Left ventricle myocardium inferior (tissue), 1 donor: ENCODE data around the gene NCOA1. TPM values are rescaled to one million over a fixed set of nuclear protein-coding genes. Genes with fewer than 3 reads are reported as not detected.

Experiments used
- DNase-seq: peaks from one replicate; pipeline ENCODE4 v3.0.0-alpha.2; 2020
- H3K27ac ChIP-seq: fragments of 200-600 bp; replicated peaks from 2 replicates; pipeline ENCODE4 v1.8.0; 2021
- H3K27me3 ChIP-seq: fragments of 200-600 bp; 2 replicates; pipeline ENCODE4 v1.8.0; 2021; ENCODE audit warnings: low read depth
- H3K36me3 ChIP-seq: fragments of 200-600 bp; 2 replicates; pipeline ENCODE4 v1.8.0; 2021
- H3K4me1 ChIP-seq: fragments of 200-600 bp; 2 replicates; pipeline ENCODE4 v1.8.0; 2021
- H3K4me3 ChIP-seq: fragments of 200-600 bp; 2 replicates; pipeline ENCODE4 v1.8.0; 2021; ENCODE audit warnings: mild to moderate bottlenecking, moderate library complexity
- H3K9me3 ChIP-seq: fragments of 200-600 bp; replicated peaks from 2 replicates; pipeline ENCODE4 v1.8.0; 2021
- intact Hi-C: fragments of 100-400 bp; cut with micrococcal nuclease; formaldehyde crosslinking; loops from one replicate; pipeline ENCODE4 v1.11.0; 2022
- total RNA-seq: library from RNA; stranded (reverse); fragmentation: NEBNext Ultra II Directional; extraction: Animal tissue kit (Norgen Biotek cat#: 25700); gene quantifications from one replicate; pipeline ENCODE4 v1.2.1, GENCODE V29; 2021
- TF ChIP-seq, protein P1 (sequence below): fragments of 200-600 bp; IDR thresholded peaks from 2 replicates; pipeline ENCODE4 v1.8.0; 2021; ENCODE audit warnings: antibody characterized with exemption, mild to moderate bottlenecking, borderline replicate concordance
- donor health status: DM: no; HTN: yes; CAD: no; lungs with severe emphysema.

The NCOA1 gene
- total RNA-seq, 1 donor from 2014 or later, result 26.9 TPM

DNA sequence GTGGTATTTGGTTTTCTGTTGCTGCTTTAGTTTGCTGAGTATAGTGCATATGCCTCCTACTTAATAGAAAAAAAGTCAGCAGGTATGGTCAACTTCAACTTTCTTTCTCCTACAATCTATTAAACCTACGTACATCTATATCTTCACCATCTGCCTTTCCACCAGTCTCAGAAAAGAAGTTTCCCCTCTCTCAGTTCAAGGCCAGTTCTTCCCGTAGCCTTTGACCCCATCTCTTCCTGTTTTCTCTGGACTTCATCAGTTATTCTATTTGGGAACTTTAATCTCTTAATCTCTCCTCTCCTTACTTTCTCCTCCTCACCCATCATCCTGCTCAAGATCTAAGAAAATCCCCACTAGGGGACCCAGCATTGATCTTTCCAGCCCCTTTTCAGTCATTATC is 296.5 kb downstream of the NCOA1 start:
- Histone ChIP-seq H3K36me3 (peaks cover 6% of the 10 kb centered on the region), H3K4me1 (peaks cover 10% of the 10 kb centered on the region), H3K27ac (no peak overlapping the region), H3K27me3 (no peaks in the 10 kb centered on the region), H3K4me3 (no peak overlapping the region), H3K9me3 (no peaks in the 10 kb centered on the region)
- TF ChIP-seq, protein P1, sequence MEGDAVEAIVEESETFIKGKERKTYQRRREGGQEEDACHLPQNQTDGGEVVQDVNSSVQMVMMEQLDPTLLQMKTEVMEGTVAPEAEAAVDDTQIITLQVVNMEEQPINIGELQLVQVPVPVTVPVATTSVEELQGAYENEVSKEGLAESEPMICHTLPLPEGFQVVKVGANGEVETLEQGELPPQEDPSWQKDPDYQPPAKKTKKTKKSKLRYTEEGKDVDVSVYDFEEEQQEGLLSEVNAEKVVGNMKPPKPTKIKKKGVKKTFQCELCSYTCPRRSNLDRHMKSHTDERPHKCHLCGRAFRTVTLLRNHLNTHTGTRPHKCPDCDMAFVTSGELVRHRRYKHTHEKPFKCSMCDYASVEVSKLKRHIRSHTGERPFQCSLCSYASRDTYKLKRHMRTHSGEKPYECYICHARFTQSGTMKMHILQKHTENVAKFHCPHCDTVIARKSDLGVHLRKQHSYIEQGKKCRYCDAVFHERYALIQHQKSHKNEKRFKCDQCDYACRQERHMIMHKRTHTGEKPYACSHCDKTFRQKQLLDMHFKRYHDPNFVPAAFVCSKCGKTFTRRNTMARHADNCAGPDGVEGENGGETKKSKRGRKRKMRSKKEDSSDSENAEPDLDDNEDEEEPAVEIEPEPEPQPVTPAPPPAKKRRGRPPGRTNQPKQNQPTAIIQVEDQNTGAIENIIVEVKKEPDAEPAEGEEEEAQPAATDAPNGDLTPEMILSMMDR, result no peak
- DNase-seq, result no peak
- intact Hi-C loops, result no loop called here

DNA sequence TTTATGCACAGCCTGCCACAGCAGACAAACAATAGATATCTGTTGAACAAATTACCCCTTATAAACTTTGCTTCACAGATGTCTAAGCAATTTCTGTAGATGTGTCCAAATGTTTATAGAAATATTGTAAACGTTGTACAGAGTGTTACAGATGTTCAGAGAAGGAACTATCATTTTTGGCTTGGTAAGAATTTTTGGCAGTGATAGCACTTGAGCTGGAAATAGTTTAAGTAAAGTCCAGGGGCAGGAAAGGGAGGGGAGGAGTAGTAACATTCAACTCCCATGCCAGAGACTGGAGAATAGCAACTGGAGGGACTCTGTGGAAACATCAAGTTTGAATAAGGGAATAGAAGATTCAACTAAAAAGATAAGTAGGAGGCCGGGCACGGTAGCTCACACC is 297.8 kb downstream of the NCOA1 start:
- TF ChIP-seq, protein P1, result no peak
- H3K36me3 ChIP-seq, result peaks cover 6% of the 10 kb centered on the region
- DNase-seq, result no peak
- no peak overlapping the region for H3K4me3 ChIP-seq
- peaks cover 18% of the 10 kb centered on the region for H3K4me1 ChIP-seq
- H3K9me3 ChIP-seq, result no peaks in the 10 kb centered on the region
- H3K27ac ChIP-seq, result no peak overlapping the region
- intact Hi-C loops, result no loop called here
- no peaks in the 10 kb centered on the region for H3K27me3 ChIP-seq

DNA sequence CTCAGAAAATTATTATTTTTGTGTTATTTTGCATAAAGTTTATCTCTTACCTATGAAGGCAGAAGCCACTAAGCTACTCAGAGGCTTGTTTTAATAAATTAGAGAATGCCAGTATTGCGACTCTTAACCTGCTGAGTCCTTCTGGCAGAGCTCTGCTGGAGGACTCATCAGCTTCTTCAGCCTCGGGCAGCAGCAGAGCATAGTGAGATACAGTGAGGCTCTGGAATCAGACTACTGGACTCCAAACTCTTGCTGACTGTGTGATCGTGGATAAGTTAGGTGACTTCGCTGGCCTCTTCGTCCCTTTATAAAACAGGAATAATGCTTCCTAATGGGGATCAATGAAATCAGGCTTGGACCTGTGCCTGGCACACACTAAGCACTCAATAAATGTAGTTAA is 300.4 kb downstream of the NCOA1 start:
- no peak overlapping the region for H3K4me3 ChIP-seq
- no peak overlapping the region for H3K27ac ChIP-seq
- H3K9me3 ChIP-seq, result no peaks in the 10 kb centered on the region
- H3K36me3 ChIP-seq, result peaks cover 6% of the 10 kb centered on the region
- TF ChIP-seq, protein P1, result no peak
- H3K27me3 ChIP-seq, result no peaks in the 10 kb centered on the region
- H3K4me1 ChIP-seq, result peaks cover 22% of the 10 kb centered on the region
- DNase-seq, result no peak
- intact Hi-C loops, result no loop called here

DNA sequence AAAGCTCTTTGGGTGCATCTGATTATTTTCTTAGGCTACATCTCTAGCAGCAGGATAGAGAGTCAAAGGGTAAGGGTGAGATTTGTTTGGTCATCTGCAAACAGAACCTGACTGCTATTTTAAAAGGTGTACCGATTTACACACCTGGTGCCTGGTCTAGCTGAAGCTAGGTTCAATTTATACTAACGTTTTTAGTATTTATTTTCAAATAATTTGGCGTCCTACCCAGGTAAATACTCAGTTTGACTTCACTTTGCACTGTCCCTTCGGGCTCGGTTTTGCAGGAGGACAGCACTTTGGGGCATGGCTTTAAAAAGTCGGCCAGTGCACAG is 301.5 kb downstream of the NCOA1 start:
- H3K36me3 ChIP-seq, result peaks cover 6% of the 10 kb centered on the region
- no peaks in the 10 kb centered on the region for H3K27me3 ChIP-seq
- H3K27ac ChIP-seq, result peak overlapping the region; percentile 99
- H3K4me1 ChIP-seq, result peaks cover 22% of the 10 kb centered on the region
- intact Hi-C loops, result no loop called here
- H3K4me3 ChIP-seq, result peak overlapping the region; percentile 79
- no peaks in the 10 kb centered on the region for H3K9me3 ChIP-seq
- TF ChIP-seq, protein P1, result no peak
- no peak for DNase-seq

DNA sequence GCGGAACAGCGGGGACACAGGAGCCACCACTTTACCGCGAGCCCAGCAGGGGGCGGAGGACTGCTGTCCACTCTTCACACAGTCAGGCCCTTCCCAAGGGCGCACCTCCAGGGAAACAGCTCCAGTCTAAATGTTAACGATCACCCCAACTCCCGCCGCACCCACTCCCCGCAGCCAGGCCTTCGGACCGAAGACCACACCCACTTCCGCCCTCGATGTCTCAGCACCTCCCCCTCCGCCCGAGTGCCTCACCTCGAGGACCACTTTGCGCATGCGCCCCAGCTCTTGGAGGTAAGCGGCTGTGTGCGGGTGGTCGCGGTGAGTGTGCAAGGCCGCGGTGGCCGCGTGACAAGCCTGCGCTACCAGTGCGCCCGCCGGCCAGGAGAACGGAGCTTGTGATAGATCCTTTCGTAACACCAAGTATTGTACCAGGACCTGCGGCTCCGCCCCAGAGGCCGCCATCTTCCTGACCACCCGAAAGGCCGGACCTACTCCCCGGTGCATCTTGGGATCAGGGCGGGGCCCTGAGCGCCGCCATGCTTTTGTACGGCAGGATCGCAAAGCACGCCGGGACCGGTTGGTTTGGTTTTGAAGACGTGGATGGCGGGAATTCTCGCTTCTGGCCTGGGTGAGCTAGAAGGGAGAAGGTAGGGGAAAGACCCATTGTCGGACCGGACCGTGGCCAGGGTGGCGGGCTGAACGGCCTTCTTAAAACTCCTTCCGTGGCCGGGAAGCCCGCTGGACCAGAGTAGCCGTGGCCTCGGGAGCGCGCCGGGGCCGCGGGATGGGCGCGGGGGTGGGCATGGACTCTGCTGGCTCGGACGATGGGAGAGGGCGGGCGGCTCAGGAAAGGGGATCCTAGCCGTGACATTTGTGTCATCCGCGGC is 302.1 kb downstream of the NCOA1 start, which contains the start of the genes CENPO and PTRHD1:
TSS of gene CENPO (plus strand) at position 552 of the 887 bp plus-strand sequence. CDS start 495 bp downstream, outside the sequence.
TSS of gene PTRHD1 (minus strand) at position 518 of the 887 bp plus-strand sequence. CDS start at position 504, 14 bp downstream.
- TF ChIP-seq, protein P1, result peak; percentile 75
- Histone ChIP-seq H3K27me3 (no peaks in the 10 kb centered on the region), H3K4me1 (peaks cover 22% of the 10 kb centered on the region), H3K27ac (peak within 1 kb of the TSS; percentile 99), H3K36me3 (peaks cover 6% of the 10 kb centered on the region), H3K4me3 (peak within 1 kb of the TSS; percentile 79), H3K9me3 (no peaks in the 10 kb centered on the region)
- intact Hi-C loops, result no loop called here
- peak; percentile 96 for DNase-seq
